ENCODE results near the gene PGBD1. TPM values are rescaled to one million over a fixed set of nuclear protein-coding genes. Genes with fewer than 3 reads are reported as not detected.

Gene PGBD1
- total and polyA plus RNA-seq, 10 of the 15 experiments (the other 5 are each of a cell fraction or from before 2014, with no cell fraction given), result 1.9 to 4.9 (median 3.8) TPM

DNA sequence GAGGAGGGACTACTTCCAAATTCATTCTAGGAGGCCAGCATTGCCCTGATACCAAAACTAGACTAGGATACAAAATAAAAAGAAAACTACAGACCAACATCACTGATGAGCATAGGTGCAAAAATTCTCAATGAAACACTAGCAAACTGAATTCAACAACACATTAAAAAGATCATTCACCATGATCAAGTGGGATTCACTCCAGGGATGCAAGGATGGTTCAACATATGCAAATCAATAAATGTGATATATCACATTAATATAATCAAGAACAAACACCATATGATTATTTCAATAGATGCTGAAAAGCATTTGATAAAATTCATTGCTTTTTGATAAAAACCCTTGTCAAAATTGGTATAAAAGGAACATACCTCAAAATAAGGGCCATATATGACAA, 10.2 kb downstream of the PGBD1 start:
- DNase-seq (ENCODE audit: low read depth, low spot score) (no peak), ATAC-seq (no peak), FAIRE-seq (no peak)
- SMC1A ChIA-PET (ENCODE audit: uncharacterized antibody, unreplicated experiment), result no interaction called here
- CTCF ChIA-PET, result no interaction called here
- H3K27ac ChIP-seq (ENCODE audit: control insufficient read depth, insufficient read depth), result no peak overlapping the region
- in situ Hi-C loops (cut with MboI) (no loop called here), intact Hi-C loops (cut with micrococcal nuclease; ENCODE audit: unreplicated experiment) (no loop called here)
- H3K9ac ChIP-seq (ENCODE audit: control insufficient read depth, insufficient read depth, low read length), result no peak overlapping the region
- no peaks in the 10 kb centered on the region for H3K4me1 ChIP-seq (ENCODE audit: control insufficient read depth, insufficient read depth, low read length)
- H3K27me3 ChIP-seq (replicated peaks in 1 of 2; ENCODE audit: control insufficient read depth in 2 of 2, insufficient read depth in 2 of 2, low read length in 1 of 2), result no peaks in the 10 kb centered on the region
- H3K4me2 ChIP-seq (ENCODE audit: control insufficient read depth, insufficient read depth), result no peak overlapping the region
- H3K9me3 ChIP-seq (replicated peaks; ENCODE audit: control insufficient read depth, insufficient read depth, low read length), result no peaks in the 10 kb centered on the region; the same call in 2 of the 3 replicates
- no peaks in the 10 kb centered on the region for H3K79me2 ChIP-seq (ENCODE audit: control insufficient read depth, insufficient read depth, low read length)
- BruUV-seq (replicated peaks), result no TSS peak
- no peaks in the 10 kb centered on the region for H4K20me1 ChIP-seq (ENCODE audit: control insufficient read depth, insufficient read depth)
- no peaks in the 10 kb centered on the region for H3K36me3 ChIP-seq (ENCODE audit: control insufficient read depth in 2 of 2, insufficient read depth in 2 of 2, low read length in 1 of 2)
- RAD21 ChIA-PET (ENCODE audit: unreplicated experiment), result interaction anchor here (0.7 kb wide), 1 partner anchor 139 kb away, joined by 3 read pairs; no protein-coding TSS in a partner anchor
- H3K4me3 ChIP-seq, result no peak overlapping the region
- TF ChIP-seq JUND (IDR thresholded peaks at IDR 0.05; ENCODE audit: low read depth, low read length) (no peak), ZBED1 (IDR thresholded peaks at IDR 0.05; ENCODE audit: borderline replicate concordance) (no peak), ASH2L (IDR thresholded peaks at IDR 0.05; ENCODE audit: borderline replicate concordance, low read depth) (no peak), TCF7 (IDR thresholded peaks at IDR 0.05; ENCODE audit: borderline replicate concordance) (no peak), GATAD2B (conservative IDR thresholded peaks at IDR 0.05; ENCODE audit: low read depth) (no peak), E2F8 (IDR thresholded peaks at IDR 0.05; ENCODE audit: low read depth, partially characterized antibody) (no peak), USF2 (IDR thresholded peaks at IDR 0.05; ENCODE audit: borderline replicate concordance, low read depth, low read length) (no peak), TAF1 (IDR thresholded peaks at IDR 0.05; ENCODE audit: borderline replicate concordance, low read depth, low read length) (no peak), ZZZ3 (IDR thresholded peaks at IDR 0.05; ENCODE audit: control insufficient read depth, insufficient read length, low read depth) (no peak), ATF7 (IDR thresholded peaks at IDR 0.05; ENCODE audit: low read depth) (no peak)
- TF ChIP-seq, protein P1, sequence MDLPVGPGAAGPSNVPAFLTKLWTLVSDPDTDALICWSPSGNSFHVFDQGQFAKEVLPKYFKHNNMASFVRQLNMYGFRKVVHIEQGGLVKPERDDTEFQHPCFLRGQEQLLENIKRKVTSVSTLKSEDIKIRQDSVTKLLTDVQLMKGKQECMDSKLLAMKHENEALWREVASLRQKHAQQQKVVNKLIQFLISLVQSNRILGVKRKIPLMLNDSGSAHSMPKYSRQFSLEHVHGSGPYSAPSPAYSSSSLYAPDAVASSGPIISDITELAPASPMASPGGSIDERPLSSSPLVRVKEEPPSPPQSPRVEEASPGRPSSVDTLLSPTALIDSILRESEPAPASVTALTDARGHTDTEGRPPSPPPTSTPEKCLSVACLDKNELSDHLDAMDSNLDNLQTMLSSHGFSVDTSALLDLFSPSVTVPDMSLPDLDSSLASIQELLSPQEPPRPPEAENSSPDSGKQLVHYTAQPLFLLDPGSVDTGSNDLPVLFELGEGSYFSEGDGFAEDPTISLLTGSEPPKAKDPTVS (IDR thresholded peaks at IDR 0.05; ENCODE audit: low read depth, low read length), result no peak
- H2AFZ ChIP-seq (ENCODE audit: control insufficient read depth, low read depth, low read length), result no peak overlapping the region
- POLR2A ChIA-PET, result no interaction called here
